Left lung (tissue), 10 donors: Measurements from ENCODE around the gene ZNF827. TPM values are rescaled to one million over a fixed set of nuclear protein-coding genes. Genes with fewer than 3 reads are reported as not detected.

Experiments used
- ATAC-seq: fragments of 200-7000 bp; cut with Tn5 transposase; one replicate; pipeline ENCODE4 v1.9.1; 2020; ENCODE audit warnings: moderate library complexity
- DNase-seq, 4 donors: peaks; one replicate each; pipeline ENCODE4 v3.0.0-alpha.2; 2013 to 2020
- H3K27ac ChIP-seq, 2 donors: fragments of 200-600 bp; sonication (generic) in 1 of 2; one replicate each; pipeline versions ENCODE4 v1.5.0 to v1.8.0; 2020 to 2021
- H3K27me3 ChIP-seq, 2 donors: fragments of 200-600 bp; sonication (generic) in 1 of 2; one replicate each; pipeline versions ENCODE4 v1.5.0 to v1.8.0; 2020 to 2021
- H3K36me3 ChIP-seq, 2 donors: fragments of 200-600 bp; sonication (generic) in 1 of 2; one replicate each; pipeline versions ENCODE4 v1.5.0 to v1.8.0; 2020 to 2021
- H3K4me1 ChIP-seq, 2 donors: fragments of 200-600 bp; one replicate each; pipeline ENCODE4 v1.8.0; 2021
- H3K4me3 ChIP-seq, 2 donors: fragments of 200-600 bp; sonication (generic) in 1 of 2; one replicate each; pipeline versions ENCODE4 v1.5.0 to v1.8.0; 2020 to 2021; ENCODE audit warnings: mild to moderate bottlenecking in 1 of 2
- H3K9me3 ChIP-seq, 2 donors: fragments of 200-600 bp; sonication (generic) in 1 of 2; one replicate each; pipeline versions ENCODE4 v1.5.0 to v1.8.0; 2020 to 2021
- CTCF ChIP-seq, 2 donors: fragments of 200-600 bp; sonication (generic) in 1 of 2; IDR thresholded peaks; one replicate each; pipeline versions ENCODE4 v1.5.0 to v1.8.0; 2021; ENCODE audit warnings: antibody characterized with exemption in 2 of 2
- intact Hi-C, 2 donors: fragments of 100-400 bp; cut with DNase I; formaldehyde crosslinking; loops; one replicate each; pipeline versions ENCODE4 v1.11.2 to v1.14.2; 2022
- polyA plus RNA-seq, 6 donors: library from polyadenylated mRNA; unstranded; fragments of 120-200 nt; gene quantifications; one replicate each; pipeline ENCODE4 v1.2.1, GENCODE V29; 2013; ENCODE audit not compliant: insufficient read length in 6 of 6
- total RNA-seq, 2 donors: library from RNA; stranded (reverse); fragmentation: NEBNext Ultra II Directional; extraction: Animal tissue kit (Norgen Biotek cat#: 25700); gene quantifications; one replicate each; pipeline ENCODE4 v1.2.1, GENCODE V29; 2021
- donor health status: DM: no; HTN: yes; CAD: no.
- donor health status: DM: no; HTN: no; CAD: no.

Gene ZNF827
- total and polyA plus RNA-seq, 8 donors: 9.2 to 35.7 (median 32.7) TPM

GRCh38 chr4:145820407-145820806 lies 118.2 kb downstream of the ZNF827 start:
- no peak for TF ChIP-seq CTCF (IDR thresholded peaks at IDR 0.05)
- intact Hi-C loops: no loop called here
- DNase-seq (no peak), ATAC-seq (no peak)
- H3K9me3 ChIP-seq: no peaks in the 10 kb centered on the region
- no peak overlapping the region for H3K4me3 ChIP-seq
- no peaks in the 10 kb centered on the region for H3K27me3 ChIP-seq
- H3K36me3 ChIP-seq: peaks cover 0 to 3% of the 10 kb centered on the region in 2 donors
- H3K4me1 ChIP-seq: no peaks in the 10 kb centered on the region
- H3K27ac ChIP-seq: no peak overlapping the region

GRCh38 chr4:145819853-145820181 lies 118.8 kb downstream of the ZNF827 start:
- H3K4me3 ChIP-seq: no peak overlapping the region
- ATAC-seq (no peak), DNase-seq (no peak)
- intact Hi-C loops: no loop called here
- no peak for TF ChIP-seq CTCF (IDR thresholded peaks at IDR 0.05)
- no peaks in the 10 kb centered on the region for H3K36me3 ChIP-seq
- H3K4me1 ChIP-seq: no peaks in the 10 kb centered on the region
- no peaks in the 10 kb centered on the region for H3K27me3 ChIP-seq
- no peaks in the 10 kb centered on the region for H3K9me3 ChIP-seq
- no peak overlapping the region for H3K27ac ChIP-seq

GRCh38 chr4:145819101-145819852 lies 119.3 kb downstream of the ZNF827 start:
- no peak for ATAC-seq
- no peak for TF ChIP-seq CTCF (IDR thresholded peaks at IDR 0.05)
- no peaks in the 10 kb centered on the region for H3K27me3 ChIP-seq
- no peak overlapping the region for H3K27ac ChIP-seq
- H3K36me3 ChIP-seq: no peaks in the 10 kb centered on the region
- intact Hi-C loops: no loop called here
- H3K4me3 ChIP-seq: no peak overlapping the region
- DNase-seq: no peak
- H3K9me3 ChIP-seq: no peaks in the 10 kb centered on the region
- H3K4me1 ChIP-seq: no peaks in the 10 kb centered on the region

GRCh38 chr4:145818011-145818410 lies 120.6 kb downstream of the ZNF827 start:
- Histone ChIP-seq H3K27ac (no peak overlapping the region), H3K27me3 (no peaks in the 10 kb centered on the region), H3K4me3 (no peak overlapping the region), H3K4me1 (no peaks in the 10 kb centered on the region), H3K36me3 (no peaks in the 10 kb centered on the region), H3K9me3 (no peaks in the 10 kb centered on the region)
- intact Hi-C loops: no loop called here
- DNase-seq (no peak), ATAC-seq (no peak)
- TF ChIP-seq CTCF (IDR thresholded peaks at IDR 0.05): no peak

- no peaks in the 10 kb centered on the region for H3K9me3 ChIP-seq
- no peak overlapping the region for H3K27ac ChIP-seq
- intact Hi-C loops: no loop called here
- H3K4me1 ChIP-seq: no peaks in the 10 kb centered on the region
- no peaks in the 10 kb centered on the region for H3K27me3 ChIP-seq
- ATAC-seq (no peak), DNase-seq (no peak)
- TF ChIP-seq CTCF (IDR thresholded peaks at IDR 0.05): no peak
- H3K4me3 ChIP-seq: no peak overlapping the region
- H3K36me3 ChIP-seq: no peaks in the 10 kb centered on the region
Measured at GRCh38 chr4:145816091-145816490, 122.5 kb downstream of the ZNF827 start.
